HG03457 (cell line): ENCODE measurements around the gene TANGO2.
A peak's percentile ranks its signal among the peaks of the same experiment; 100 is the strongest.
"Not testable (repeated sequence)": the region's sequence is repeated elsewhere in the genome, so short reads cannot be mapped to it uniquely, and the experiment has no call there.

Source experiments
- ATAC-seq: cut with Tn5 transposase; IDR thresholded peaks from one replicate; pipeline ENCODE4 v1.9.1; 2021; ENCODE audit warnings: moderate number of reproducible peaks; ENCODE audit not compliant: unreplicated experiment

The TANGO2 gene

DNA sequence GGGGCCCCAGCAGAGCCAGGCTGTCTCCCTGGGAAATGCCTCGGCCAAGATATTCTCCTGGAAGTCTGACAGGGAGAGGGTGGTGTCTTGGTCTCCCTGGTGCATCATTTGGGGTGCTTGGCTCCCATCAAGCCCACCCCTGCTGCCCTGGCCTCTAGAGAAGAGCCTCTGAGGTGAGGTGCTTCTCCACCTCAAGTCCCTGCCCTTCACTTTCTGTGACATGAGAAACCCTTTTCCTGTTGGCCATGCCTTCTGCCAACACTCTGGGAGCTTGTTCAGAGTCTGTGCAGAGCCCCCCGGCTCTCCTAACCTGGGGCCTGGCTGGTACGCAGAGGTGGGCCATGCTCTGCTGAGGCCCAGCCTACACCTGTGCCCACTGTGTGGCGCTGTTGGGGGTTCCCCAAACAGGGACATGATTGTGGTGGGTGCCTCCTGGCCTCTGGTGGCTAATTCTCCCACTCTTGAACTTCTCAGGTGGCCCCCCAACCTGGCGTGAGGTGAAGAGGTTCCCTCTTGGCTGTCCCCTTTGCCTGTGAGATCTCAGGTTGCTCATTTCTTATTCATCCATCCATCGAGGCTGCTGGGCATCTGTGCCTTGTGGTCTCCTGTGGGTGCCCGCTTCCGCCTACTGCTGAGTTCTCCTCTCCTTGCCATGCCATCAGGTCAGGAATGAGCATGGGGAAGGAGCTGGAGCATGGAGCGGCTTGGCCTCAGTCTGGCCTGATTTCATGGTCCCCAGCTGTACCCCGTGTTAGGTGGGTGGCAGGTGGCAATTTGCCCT lies 40.0 kb downstream of the TANGO2 start:
- no peak for ATAC-seq

GRCh38 chr22:20061481-20061861 lies 40.6 kb downstream of the TANGO2 start:
- ATAC-seq = no peak

GRCh38 chr22:20062043-20062765 lies 41.3 kb downstream of the TANGO2 start:
- ATAC-seq = no peak

GRCh38 chr22:20062766-20063083 lies 41.8 kb downstream of the TANGO2 start:
- no peak for ATAC-seq

- ATAC-seq = no peak
Observed at GRCh38 chr22:20063271-20064139, 42.6 kb downstream of the TANGO2 start.

DNA sequence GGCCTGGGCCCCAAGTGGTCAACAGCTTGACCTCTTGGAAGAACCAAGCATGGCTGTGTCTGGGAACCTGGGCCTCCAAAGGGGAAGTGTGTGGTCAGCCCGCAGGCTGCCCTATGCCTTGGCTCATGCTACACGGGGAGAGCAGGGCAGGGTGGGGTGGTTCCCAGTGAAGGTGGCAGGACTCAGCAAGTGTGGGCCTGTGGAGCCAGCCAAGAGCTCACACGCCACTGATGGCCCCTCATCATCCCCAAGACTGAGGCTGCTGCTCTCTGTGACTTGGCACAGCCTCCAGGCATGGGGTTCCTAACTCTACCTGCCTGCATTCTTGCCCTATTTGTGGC lies 43.2 kb downstream of the TANGO2 start:
- ATAC-seq = no peak

DNA sequence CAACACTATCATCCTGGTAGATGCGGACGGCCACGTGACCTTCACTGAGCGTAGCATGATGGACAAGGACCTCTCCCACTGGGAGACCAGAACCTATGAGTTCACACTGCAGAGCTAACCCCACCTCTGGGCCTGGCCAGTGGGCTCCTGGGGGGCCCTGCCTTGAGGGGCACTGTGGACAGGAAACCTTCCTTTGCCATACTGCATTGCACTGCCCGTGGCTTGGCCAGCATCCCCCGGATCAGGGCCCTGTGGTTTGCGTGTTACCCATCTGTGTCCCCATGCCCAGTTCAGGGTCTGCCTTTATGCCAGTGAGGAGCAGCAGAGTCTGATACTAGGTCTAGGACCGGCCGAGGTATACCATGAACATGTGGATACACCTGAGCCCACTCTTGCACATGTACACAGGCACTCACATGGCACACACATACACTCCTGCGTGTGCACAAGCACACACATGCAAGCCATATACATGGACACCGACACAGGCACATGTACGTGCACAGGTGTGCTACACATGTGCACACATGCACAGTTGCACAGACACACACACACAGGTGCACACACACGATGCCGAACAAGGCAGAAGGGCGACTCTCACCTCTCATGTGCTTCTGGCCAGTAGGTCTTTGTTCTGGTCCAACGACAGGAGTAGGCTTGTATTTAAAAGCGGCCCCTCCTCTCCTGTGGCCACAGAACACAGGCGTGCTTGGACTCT lies 43.8 kb downstream of the TANGO2 start:
- ATAC-seq = no peak

- ATAC-seq = no peak
Observed at GRCh38 chr22:20065896-20066616, 45.1 kb downstream of the TANGO2 start.

GRCh38 chr22:20066617-20067383 lies 45.9 kb downstream of the TANGO2 start:
- ATAC-seq = no peak

DNA sequence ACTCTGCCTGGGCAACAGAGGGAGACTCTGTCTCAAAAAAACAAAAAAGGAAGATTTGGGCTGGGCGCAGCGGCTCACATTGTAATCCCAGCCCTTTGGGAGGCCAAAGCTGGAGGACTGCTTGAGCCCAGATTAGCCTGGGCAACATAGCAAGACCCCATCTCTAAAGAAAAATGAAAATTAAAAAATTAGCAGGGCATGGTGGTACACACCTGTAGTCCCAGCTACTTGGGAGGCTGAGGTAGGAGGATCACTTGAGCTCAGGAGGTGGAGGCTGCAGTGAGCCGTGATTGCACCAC lies 46.4 kb downstream of the TANGO2 start:
- ATAC-seq = not testable (repeated sequence)

GRCh38 chr22:20068640-20069039 lies 47.7 kb downstream of the TANGO2 start:
- no peak for ATAC-seq

GRCh38 chr22:20069331-20070042 lies 48.6 kb downstream of the TANGO2 start:
- no peak for ATAC-seq

- no peak for ATAC-seq
Observed at GRCh38 chr22:20071524-20071972, 50.6 kb downstream of the TANGO2 start.

DNA sequence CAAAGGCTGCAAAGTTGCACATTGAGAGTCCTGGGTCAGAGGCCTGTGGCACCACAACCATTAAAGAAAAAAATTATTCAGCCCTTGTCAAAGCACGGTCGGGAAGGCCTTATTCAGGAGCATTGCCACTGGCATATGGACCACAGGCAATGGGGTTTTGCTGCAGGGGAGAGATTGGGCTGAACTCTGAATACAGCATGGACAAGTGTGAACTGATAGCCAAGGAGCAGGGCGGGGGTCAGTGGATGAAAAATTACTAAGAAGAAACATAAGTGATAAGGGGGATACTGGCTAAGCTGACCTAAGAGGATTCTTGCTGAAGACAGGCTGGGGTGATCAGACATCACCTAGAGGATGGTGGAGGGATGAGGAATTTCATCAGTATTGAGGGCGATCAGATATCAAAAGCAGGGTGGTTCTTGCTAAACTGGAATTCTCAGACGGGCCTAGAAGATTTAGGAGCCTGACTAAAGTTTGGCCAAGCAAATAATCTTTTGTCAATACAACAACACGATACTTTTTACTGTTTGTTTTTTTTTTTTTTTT lies 55.8 kb downstream of the TANGO2 start:
- ATAC-seq = no peak

DNA sequence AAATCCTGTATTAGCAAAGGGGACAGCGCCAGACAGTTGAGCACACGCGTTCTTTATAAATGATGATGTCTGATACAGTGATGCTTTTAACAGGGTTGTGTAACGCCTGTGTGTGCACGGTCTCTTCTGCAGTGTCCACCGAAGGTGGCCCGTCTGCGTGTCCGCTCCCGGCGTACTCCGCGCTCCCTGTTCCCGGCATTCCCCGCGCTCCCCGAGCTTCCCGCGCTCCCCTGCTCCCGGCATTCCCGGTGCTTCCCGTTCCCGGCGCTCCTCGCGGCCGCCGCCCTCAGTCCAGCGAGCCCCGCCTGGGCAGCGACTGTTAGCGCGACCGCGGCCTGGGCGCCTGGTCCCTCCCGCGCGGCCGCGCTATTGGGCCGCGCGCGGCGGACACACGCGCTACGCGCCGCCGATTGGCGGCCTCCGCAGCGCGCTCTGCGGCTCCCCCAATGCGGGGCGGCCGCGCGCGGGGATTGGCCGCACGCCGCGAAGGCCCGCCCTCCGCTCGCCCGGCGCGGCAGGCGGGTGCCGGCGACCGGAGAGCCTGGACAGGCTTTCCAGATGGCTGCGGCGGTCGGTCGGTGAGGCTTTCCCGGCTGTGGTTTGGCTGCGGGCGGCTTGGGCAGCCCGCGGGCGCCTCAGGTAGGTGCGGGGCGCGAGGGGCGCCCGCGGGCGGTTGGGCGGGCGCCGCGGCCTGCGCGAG lies 59.0 kb downstream of the TANGO2 start, which contains the start of gene DGCR8:
Gene DGCR8, plus strand, starts transcription at position 497 of the 700 bp plus-strand sequence. CDS start 5,723 bp downstream, outside the sequence.
- peak; percentile 67 for ATAC-seq

GRCh38 chr22:20080445-20080775 lies 59.5 kb downstream of the TANGO2 start:
- ATAC-seq = peak; percentile 41

- ATAC-seq = no peak
Observed at GRCh38 chr22:20080776-20081654, 60.1 kb downstream of the TANGO2 start.
